ACC112 (cell line): ENCODE measurements around the gene ATXN2.
"Not testable (repeated sequence)": the region's sequence is repeated elsewhere in the genome, so short reads cannot be mapped to it uniquely, and the experiment has no call there.

Experiments
- H2AFZ ChIP-seq: fragments of 200-600 bp; sonication (generic); one replicate; pipeline ENCODE4 v1.6.0; 2017; ENCODE audit warnings: antibody characterized with exemption, low read length; ENCODE audit not compliant: unreplicated experiment
- H3K27ac ChIP-seq: fragments of 200-600 bp; sonication (generic); 2 replicates; pipeline ENCODE4 v1.5.1; 2014; ENCODE audit warnings: low read depth, mild to moderate bottlenecking, antibody characterized with exemption, low read length, moderate library complexity
- H3K27me3 ChIP-seq: fragments of 200-600 bp; sonication (generic); 2 replicates; pipeline ENCODE4 v1.6.1; 2014; ENCODE audit warnings: mild to moderate bottlenecking, antibody characterized with exemption, low read length, moderate library complexity, mixed read lengths; ENCODE audit not compliant: insufficient read depth
- H3K36me3 ChIP-seq: fragments of 200-600 bp; sonication (generic); 2 replicates; pipeline ENCODE4 v1.6.1; 2016; ENCODE audit warnings: mild to moderate bottlenecking, antibody characterized with exemption, low read length, moderate library complexity, mixed read lengths; ENCODE audit not compliant: insufficient read depth
- H3K4me1 ChIP-seq: fragments of 200-600 bp; sonication (generic); one replicate; pipeline ENCODE4 v1.6.1; 2016; ENCODE audit warnings: low read length, mixed read lengths; ENCODE audit not compliant: insufficient read depth, unreplicated experiment, control insufficient read depth
- H3K4me3 ChIP-seq: fragments of 200-600 bp; sonication (generic); 2 replicates; pipeline ENCODE4 v1.5.1; 2014; ENCODE audit warnings: mild to moderate bottlenecking, low read depth, low read length
- H3K79me2 ChIP-seq: fragments of 200-600 bp; sonication (generic); one replicate; pipeline ENCODE4 v1.6.0; 2016; ENCODE audit warnings: low read length; ENCODE audit not compliant: control insufficient read depth, unreplicated experiment, insufficient read depth

Gene ATXN2

DNA sequence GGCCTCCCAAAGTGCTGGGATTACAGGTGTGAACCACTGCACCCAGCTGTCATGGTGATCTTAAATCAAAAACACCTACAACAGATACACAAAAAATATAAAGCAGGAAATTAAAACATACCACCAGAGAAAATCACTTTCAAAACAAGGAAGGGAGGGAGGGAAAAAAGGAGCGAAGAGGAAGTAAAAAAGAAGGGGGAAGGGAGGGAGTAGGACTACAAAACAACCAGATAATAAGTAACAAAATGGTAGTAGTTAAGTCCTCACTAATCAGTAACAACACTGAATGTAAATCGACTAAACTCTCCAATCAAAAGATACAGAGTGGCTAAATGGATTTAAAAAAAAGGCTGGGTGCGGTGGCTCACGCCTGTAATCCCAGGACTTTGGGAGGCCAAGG lies 104.4 kb downstream of the ATXN2 start:
- Histone ChIP-seq H3K4me1 (peaks cover 23% of the 10 kb centered on the region), H3K79me2 (peaks cover 6% of the 10 kb centered on the region), H3K27me3 (no peaks in the 10 kb centered on the region), H2AFZ (no peak overlapping the region), H3K27ac (no peak overlapping the region), H3K36me3 (peaks cover 17% of the 10 kb centered on the region), H3K4me3 (no peak overlapping the region)

DNA sequence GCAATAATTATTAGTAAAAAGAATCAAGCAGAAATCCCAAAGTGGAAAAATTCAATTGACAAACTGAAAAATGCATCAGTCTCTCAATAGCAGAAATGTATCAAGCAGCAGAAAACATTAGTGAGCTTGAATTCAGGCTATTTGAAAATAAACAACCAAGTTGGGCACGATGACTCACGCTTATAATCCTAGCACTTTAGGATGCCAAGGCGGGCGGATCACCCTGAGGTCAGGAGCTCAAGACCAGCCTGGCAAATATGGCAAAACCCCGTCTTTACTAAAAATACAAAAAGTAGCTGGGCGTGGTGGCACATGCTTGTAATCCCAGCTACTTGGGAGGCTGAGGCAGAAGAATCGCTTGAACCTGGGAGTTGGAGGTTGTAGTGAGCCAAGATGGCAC lies 106.1 kb downstream of the ATXN2 start:
- not testable (repeated sequence) for H3K79me2 ChIP-seq, H3K27me3 ChIP-seq, H3K4me3 ChIP-seq, H2AFZ ChIP-seq
- H3K36me3 ChIP-seq = peaks cover 17% of the 10 kb centered on the region; the same call in 1 of the 2 replicates
- peak overlapping the region; percentile 26; the same call in 1 of the 2 replicates for H3K27ac ChIP-seq
- H3K4me1 ChIP-seq = peaks cover 36% of the 10 kb centered on the region

DNA sequence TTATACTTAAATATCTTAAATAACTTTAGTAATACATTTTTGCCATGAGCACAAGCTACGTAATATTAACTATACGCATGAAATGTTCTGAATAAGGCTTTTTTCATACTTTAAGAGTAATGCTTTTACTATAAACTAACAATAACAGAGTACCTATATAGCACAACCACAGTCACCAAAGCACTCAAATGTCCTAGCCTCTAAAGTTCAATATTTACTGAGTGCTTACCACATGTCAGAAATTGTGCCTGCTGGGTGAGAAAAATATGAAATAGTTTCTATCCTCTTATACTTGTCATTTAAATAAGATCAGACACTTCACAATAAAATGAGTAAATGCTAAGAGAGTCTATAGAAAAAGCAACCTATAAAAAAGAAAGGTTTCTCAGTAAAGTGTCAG lies 110.3 kb downstream of the ATXN2 start:
- Histone ChIP-seq H3K27me3 (no peaks in the 10 kb centered on the region), H3K79me2 (peaks cover 6% of the 10 kb centered on the region), H2AFZ (no peak overlapping the region), H3K27ac (peak overlapping the region; percentile 48), H3K4me1 (peaks cover 42% of the 10 kb centered on the region), H3K4me3 (no peak overlapping the region), H3K36me3 (peaks cover 22% of the 10 kb centered on the region)

DNA sequence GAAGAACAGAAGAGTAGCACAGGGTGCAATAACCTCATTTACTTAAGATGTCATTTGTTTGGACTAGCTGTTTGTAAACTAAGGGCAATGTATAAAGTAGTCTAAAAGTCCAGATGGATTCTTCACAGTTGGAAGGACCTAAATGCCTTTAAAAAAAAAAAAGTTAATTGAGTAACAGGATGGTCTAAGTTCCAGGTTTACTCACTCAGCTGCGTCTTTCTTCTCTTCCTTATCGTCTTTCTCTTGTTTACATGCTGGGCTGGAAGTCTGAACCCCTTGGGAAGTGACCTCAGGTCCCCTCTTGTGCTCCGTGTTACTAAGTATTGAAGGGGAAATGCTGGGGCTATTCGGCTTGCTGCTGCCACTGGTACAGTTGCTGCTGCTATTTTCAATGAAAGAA lies 110.8 kb downstream of the ATXN2 start:
- H3K79me2 ChIP-seq = peaks cover 6% of the 10 kb centered on the region
- H2AFZ ChIP-seq = no peak overlapping the region
- H3K27ac ChIP-seq = peak overlapping the region; percentile 48
- no peak overlapping the region for H3K4me3 ChIP-seq
- peaks cover 39% of the 10 kb centered on the region for H3K4me1 ChIP-seq
- H3K27me3 ChIP-seq = no peaks in the 10 kb centered on the region
- H3K36me3 ChIP-seq = peaks cover 22% of the 10 kb centered on the region

DNA sequence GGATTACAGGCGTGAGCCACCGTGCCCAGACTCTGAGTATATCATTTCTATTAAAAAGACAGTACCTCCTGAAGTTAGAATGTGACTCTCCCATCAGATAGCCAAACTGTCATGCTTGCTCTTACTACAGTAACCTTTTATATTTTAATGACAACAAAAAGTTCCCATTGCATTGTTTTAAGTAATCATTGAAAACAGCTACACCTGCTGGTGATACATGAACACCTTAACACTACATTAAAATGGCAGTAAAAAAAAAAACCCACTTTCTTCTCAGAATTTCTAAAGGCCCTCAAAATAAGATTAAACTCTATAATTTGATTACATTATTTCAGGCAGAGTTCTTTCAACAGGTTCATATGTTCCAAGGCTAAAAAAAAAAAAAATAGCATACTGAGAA lies 116.7 kb downstream of the ATXN2 start:
- Histone ChIP-seq H2AFZ (no peak overlapping the region), H3K4me1 (peaks cover under 1% of the 10 kb centered on the region), H3K36me3 (peaks cover 16% of the 10 kb centered on the region), H3K27me3 (no peaks in the 10 kb centered on the region), H3K4me3 (no peak overlapping the region), H3K79me2 (peaks cover 3% of the 10 kb centered on the region), H3K27ac (no peak overlapping the region)

DNA sequence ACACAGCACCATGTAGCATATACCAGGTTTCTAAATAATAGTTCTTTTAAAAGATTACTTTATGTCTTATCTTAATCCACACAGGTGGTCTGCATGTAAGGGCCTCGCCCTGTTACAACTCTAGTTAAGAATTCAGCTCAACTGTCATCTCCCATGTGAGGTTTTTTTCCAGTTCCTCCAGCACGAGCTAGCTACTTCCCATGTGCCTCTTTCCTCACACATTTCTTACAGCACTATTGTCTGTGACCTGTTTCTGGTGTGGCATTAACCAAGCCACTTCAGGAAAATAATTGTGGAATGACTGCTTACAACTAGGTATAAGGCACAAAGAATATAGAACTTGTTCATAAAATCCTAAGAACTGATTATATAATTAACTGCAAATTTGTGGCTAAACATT lies 127.9 kb downstream of the ATXN2 start:
- H3K27me3 ChIP-seq = no peaks in the 10 kb centered on the region
- peaks cover 24% of the 10 kb centered on the region for H3K4me1 ChIP-seq
- 0 out of 2 replicates have a peak overlapping the region, but pooled peaks have one; percentile 1 for H3K27ac ChIP-seq
- no peak overlapping the region for H3K4me3 ChIP-seq
- no peak overlapping the region for H2AFZ ChIP-seq
- H3K79me2 ChIP-seq = peaks cover 9% of the 10 kb centered on the region
- H3K36me3 ChIP-seq = peaks cover 31% of the 10 kb centered on the region

DNA sequence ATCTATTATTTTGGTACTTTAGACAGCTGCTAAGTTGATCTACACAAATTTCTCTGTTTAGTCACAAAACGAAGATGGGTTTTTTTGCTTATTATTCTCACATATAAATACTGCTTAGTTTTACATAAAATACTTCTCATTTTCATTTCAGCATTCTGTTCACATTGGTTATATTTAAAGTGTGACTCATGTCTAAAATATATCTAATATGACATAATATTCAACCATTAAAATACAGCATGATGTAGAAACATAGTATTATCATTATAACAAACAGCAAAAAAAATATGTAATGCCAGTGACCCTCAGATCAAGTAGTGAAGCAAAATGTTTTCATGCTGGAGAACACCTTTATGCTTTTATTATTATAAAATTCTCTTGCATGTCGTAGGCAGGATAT lies 129.7 kb downstream of the ATXN2 start:
- Histone ChIP-seq H3K4me3 (no peak overlapping the region), H2AFZ (no peak overlapping the region), H3K27ac (peak overlapping the region; percentile 76), H3K79me2 (peaks cover 9% of the 10 kb centered on the region), H3K36me3 (peaks cover 29% of the 10 kb centered on the region), H3K4me1 (peaks cover 24% of the 10 kb centered on the region), H3K27me3 (no peaks in the 10 kb centered on the region)

DNA sequence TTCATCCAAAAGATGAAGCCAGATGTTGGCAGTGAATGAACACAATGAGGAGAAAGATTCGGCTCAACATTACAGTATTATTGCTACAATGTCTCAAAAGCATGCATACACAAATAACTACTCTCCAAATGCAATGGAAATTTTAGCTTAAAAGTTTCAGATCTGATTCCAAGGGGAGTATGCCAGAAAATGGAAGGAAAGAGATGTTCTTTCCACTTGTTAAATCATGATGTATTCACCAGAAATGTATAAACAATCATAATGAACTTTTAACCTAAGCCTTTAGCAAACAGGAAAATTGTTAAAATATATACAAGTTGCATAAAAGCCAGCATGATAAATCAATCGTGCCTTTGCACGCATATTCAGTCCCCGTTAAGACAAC lies 131.3 kb downstream of the ATXN2 start:
- Histone ChIP-seq H3K4me3 (peak overlapping the region; percentile 10; the same call in 1 of the 2 replicates), H3K27me3 (no peaks in the 10 kb centered on the region), H3K4me1 (peaks cover 29% of the 10 kb centered on the region), H3K79me2 (peaks cover 18% of the 10 kb centered on the region), H3K36me3 (peaks cover 19% of the 10 kb centered on the region), H2AFZ (no peak overlapping the region), H3K27ac (peak overlapping the region; percentile 74)

DNA sequence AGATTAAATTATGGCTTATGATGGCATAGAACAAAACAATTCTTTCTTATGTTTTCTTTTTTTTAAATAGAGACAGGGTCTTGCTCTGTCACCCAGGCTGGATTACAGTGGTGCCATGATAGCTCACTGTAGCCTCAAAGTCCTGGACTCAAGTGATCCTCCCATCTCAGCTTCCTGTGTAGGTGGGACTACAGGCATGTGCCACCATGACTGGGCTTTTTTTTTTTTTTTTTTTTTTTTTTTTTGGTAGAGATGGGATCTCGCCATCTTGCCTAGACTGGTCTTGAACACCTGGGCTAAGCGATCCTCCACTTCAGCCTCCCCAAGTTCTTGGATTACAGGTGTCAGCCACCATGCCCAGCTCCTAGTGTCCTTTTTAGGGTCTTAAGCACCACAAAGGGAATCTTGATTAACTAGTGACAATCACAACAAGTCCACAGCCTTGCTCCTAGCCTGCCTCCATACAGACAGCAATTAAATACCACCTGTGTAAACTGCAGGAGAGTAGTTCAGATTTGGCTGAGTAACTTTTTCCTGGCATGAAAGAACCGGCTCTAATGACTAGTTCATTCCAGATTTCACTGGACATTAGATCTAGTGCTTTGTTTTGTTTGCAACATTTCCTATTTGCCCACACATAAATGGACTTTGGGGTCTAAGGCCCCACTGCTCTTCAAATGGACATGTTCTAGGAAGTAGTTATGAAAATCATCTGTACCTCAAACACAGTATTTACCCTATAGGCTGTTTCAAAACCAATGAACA lies 131.8 kb downstream of the ATXN2 start:
- Histone ChIP-seq H3K79me2 (peaks cover 21% of the 10 kb centered on the region), H2AFZ (no peak overlapping the region), H3K27ac (peak overlapping the region; percentile 74), H3K4me1 (peaks cover 34% of the 10 kb centered on the region), H3K36me3 (peaks cover 19% of the 10 kb centered on the region), H3K4me3 (peak overlapping the region; percentile 10; the same call in 1 of the 2 replicates), H3K27me3 (no peaks in the 10 kb centered on the region)

DNA sequence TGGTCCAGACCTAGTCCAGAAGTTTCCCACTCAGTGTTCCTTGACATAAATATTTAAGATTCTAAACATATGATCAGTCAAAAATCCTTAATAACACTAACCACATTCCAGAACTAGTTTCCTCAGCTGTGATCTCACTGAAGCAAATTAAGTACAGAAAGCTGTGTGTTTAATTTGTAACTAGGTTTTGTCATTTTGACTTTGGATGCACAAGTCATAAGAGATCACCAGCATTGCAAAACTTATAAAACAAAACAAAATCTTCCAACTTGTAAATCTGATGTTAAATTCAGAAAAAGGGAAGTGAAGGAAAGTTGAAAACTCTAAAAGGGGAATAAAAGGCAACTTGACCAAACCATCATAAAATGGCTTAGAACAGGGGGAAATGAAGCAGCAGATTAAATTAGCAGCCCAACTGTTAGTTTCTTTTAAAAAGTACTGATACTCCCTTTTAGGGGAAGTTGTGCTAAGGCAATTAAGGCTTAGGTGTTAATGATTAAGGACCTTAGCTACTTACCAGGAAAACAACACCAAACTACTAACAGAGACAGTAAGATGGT lies 136.8 kb downstream of the ATXN2 start:
- Histone ChIP-seq H3K27ac (peak overlapping the region; percentile 62), H3K4me1 (peaks cover 13% of the 10 kb centered on the region), H3K79me2 (peaks cover 15% of the 10 kb centered on the region), H3K27me3 (no peaks in the 10 kb centered on the region), H3K36me3 (peaks cover 14% of the 10 kb centered on the region; the same call in 1 of the 2 replicates), H3K4me3 (no peak overlapping the region), H2AFZ (no peak overlapping the region)

DNA sequence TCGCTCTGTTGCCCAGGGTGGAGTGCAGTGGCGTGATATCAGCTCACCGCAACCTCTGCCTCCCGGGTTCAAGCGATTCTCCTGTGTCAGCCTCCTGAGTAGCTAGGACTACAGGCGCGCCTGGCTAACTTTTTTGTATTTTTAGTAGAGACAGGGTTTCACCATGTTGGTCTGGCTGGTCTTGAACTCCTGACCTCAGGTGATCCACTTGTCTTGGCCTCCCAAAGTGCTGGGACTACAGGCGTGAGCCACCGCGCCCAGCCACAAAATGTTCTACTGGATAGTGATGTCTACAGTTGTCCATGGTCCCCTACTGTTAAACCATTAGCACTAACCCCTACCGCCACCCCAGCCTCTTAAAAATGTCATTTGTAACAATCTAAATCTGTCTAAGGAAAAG lies 139.0 kb downstream of the ATXN2 start:
- peaks cover 21% of the 10 kb centered on the region for H3K4me1 ChIP-seq
- not testable (repeated sequence) for H2AFZ ChIP-seq, H3K4me3 ChIP-seq, H3K27ac ChIP-seq, H3K27me3 ChIP-seq
- peaks cover 15% of the 10 kb centered on the region for H3K79me2 ChIP-seq
- H3K36me3 ChIP-seq = peaks cover 11% of the 10 kb centered on the region; the same call in 1 of the 2 replicates
